ENCODE results near the gene ATAD1.
"Not testable (repeated sequence)": the region's sequence is repeated elsewhere in the genome, so short reads cannot be mapped to it uniquely, and the experiment has no call there.

ATAD1 gene

GRCh38 chr10:87865241-87865881 is 47.3 kb upstream of the ATAD1 start:
- Histone ChIP-seq H3K4me2 (ENCODE audit: insufficient read depth, low read length) (peak overlapping the region; percentile 79), H3K4me3 (ENCODE audit: low read depth in 1 of 2, low read length in 2 of 2) (peak overlapping the region; percentile 58 to 73), H2AFZ (ENCODE audit: low read depth, low read length) (no peak overlapping the region), H3K27me3 (ENCODE audit: insufficient read depth, low read length, poor library complexity) (no peaks in the 10 kb centered on the region), H3K36me3 (ENCODE audit: insufficient read depth, low read length) (peaks cover 47% of the 10 kb centered on the region), H3K9me3 (ENCODE audit: insufficient read depth, low read length, severe bottlenecking) (no peaks in the 10 kb centered on the region), H3K79me2 (ENCODE audit: insufficient read depth, low read length) (peaks cover 87% of the 10 kb centered on the region), H3K4me1 (ENCODE audit: insufficient read depth, low read length) (peaks cover 44% of the 10 kb centered on the region), H3K9ac (ENCODE audit: low read depth, low read length) (peak overlapping the region; percentile 82), H4K20me1 (ENCODE audit: insufficient read depth, low read length) (peaks cover 57% of the 10 kb centered on the region; the same call in 1 of the 2 replicates), H3K27ac (ENCODE audit: low read length) (peak overlapping the region; percentile 90)
- no peak for DNase-seq
- ATAC-seq (ENCODE audit: insufficient read depth, low read depth), result no peak
- TF ChIP-seq, protein P1, sequence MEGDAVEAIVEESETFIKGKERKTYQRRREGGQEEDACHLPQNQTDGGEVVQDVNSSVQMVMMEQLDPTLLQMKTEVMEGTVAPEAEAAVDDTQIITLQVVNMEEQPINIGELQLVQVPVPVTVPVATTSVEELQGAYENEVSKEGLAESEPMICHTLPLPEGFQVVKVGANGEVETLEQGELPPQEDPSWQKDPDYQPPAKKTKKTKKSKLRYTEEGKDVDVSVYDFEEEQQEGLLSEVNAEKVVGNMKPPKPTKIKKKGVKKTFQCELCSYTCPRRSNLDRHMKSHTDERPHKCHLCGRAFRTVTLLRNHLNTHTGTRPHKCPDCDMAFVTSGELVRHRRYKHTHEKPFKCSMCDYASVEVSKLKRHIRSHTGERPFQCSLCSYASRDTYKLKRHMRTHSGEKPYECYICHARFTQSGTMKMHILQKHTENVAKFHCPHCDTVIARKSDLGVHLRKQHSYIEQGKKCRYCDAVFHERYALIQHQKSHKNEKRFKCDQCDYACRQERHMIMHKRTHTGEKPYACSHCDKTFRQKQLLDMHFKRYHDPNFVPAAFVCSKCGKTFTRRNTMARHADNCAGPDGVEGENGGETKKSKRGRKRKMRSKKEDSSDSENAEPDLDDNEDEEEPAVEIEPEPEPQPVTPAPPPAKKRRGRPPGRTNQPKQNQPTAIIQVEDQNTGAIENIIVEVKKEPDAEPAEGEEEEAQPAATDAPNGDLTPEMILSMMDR (IDR thresholded peaks at IDR 0.05; ENCODE audit: borderline replicate concordance, extremely low read depth, low read length, poor library complexity, severe bottlenecking), result no peak
- no peak for TF ChIP-seq EZH2 (IDR thresholded peaks at IDR 0.05; ENCODE audit: borderline replicate concordance, low read depth, low read length, severe bottlenecking)

DNA sequence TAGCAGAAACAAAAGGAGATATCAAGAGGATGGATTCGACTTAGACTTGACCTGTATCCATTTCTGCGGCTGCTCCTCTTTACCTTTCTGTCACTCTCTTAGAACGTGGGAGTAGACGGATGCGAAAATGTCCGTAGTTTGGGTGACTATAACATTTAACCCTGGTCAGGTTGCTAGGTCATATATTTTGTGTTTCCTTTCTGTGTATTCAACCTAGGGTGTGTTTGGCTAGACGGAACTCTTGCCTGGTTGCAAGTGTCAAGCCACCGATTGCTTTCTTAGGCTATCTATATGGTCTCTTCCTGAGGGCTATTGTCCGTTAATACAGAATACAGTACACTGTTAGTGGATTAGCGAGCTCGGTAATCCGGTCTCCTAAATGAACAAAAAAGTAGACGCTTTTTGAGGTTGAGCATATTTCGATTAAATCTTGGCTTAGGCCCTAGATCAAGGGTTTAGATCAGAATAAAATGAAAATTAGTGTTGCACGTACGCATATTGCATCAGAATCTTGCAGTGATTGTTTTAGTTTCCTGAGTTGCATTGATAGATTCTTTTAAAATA is 46.6 kb upstream of the ATAD1 start:
- no peaks in the 10 kb centered on the region for H3K9me3 ChIP-seq (ENCODE audit: insufficient read depth, low read length, severe bottlenecking)
- H3K27ac ChIP-seq (ENCODE audit: low read length), result peak overlapping the region; percentile 90
- peaks cover 40% of the 10 kb centered on the region for H3K36me3 ChIP-seq (ENCODE audit: insufficient read depth, low read length)
- peaks cover 41% of the 10 kb centered on the region for H3K4me1 ChIP-seq (ENCODE audit: insufficient read depth, low read length)
- DNase-seq, result no peak
- H3K27me3 ChIP-seq (ENCODE audit: insufficient read depth, low read length, poor library complexity), result no peaks in the 10 kb centered on the region
- H3K9ac ChIP-seq (ENCODE audit: low read depth, low read length), result peak overlapping the region; percentile 82
- H3K4me3 ChIP-seq (ENCODE audit: low read depth in 1 of 2, low read length in 2 of 2), result peak overlapping the region; percentile 58 to 73
- no peak for ATAC-seq (ENCODE audit: insufficient read depth, low read depth)
- no peak for TF ChIP-seq EZH2 (IDR thresholded peaks at IDR 0.05; ENCODE audit: borderline replicate concordance, low read depth, low read length, severe bottlenecking)
- H3K4me2 ChIP-seq (ENCODE audit: insufficient read depth, low read length), result peak overlapping the region; percentile 79
- peaks cover 50% of the 10 kb centered on the region; the same call in 1 of the 2 replicates for H4K20me1 ChIP-seq (ENCODE audit: insufficient read depth, low read length)
- no peak overlapping the region for H2AFZ ChIP-seq (ENCODE audit: low read depth, low read length)
- peaks cover 79% of the 10 kb centered on the region for H3K79me2 ChIP-seq (ENCODE audit: insufficient read depth, low read length)

DNA sequence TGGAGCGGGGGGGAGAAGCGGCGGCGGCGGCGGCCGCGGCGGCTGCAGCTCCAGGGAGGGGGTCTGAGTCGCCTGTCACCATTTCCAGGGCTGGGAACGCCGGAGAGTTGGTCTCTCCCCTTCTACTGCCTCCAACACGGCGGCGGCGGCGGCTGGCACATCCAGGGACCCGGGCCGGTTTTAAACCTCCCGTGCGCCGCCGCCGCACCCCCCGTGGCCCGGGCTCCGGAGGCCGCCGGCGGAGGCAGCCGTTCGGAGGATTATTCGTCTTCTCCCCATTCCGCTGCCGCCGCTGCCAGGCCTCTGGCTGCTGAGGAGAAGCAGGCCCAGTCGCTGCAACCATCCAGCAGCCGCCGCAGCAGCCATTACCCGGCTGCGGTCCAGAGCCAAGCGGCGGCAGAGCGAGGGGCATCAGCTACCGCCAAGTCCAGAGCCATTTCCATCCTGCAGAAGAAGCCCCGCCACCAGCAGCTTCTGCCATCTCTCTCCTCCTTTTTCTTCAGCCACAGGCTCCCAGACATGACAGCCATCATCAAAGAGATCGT is 46.0 kb upstream of the ATAD1 start:
- Histone ChIP-seq H3K9ac (ENCODE audit: low read depth, low read length) (peak overlapping the region; percentile 82), H3K27ac (ENCODE audit: low read length) (peak overlapping the region; percentile 90), H3K36me3 (ENCODE audit: insufficient read depth, low read length) (peaks cover 35% of the 10 kb centered on the region), H3K4me1 (ENCODE audit: insufficient read depth, low read length) (peaks cover 36% of the 10 kb centered on the region), H4K20me1 (ENCODE audit: insufficient read depth, low read length) (peaks cover 46% of the 10 kb centered on the region; the same call in 1 of the 2 replicates), H3K79me2 (ENCODE audit: insufficient read depth, low read length) (peaks cover 74% of the 10 kb centered on the region), H3K4me2 (ENCODE audit: insufficient read depth, low read length) (peak overlapping the region; percentile 79), H3K4me3 (ENCODE audit: low read depth in 1 of 2, low read length in 2 of 2) (peak overlapping the region; percentile 58 to 73)
- H2AFZ ChIP-seq (ENCODE audit: low read depth, low read length); ATAC-seq (ENCODE audit: insufficient read depth, low read depth); H3K9me3 ChIP-seq (ENCODE audit: insufficient read depth, low read length, severe bottlenecking); H3K27me3 ChIP-seq (ENCODE audit: insufficient read depth, low read length, poor library complexity): not testable (repeated sequence)
- peak; percentile 48 for DNase-seq

DNA sequence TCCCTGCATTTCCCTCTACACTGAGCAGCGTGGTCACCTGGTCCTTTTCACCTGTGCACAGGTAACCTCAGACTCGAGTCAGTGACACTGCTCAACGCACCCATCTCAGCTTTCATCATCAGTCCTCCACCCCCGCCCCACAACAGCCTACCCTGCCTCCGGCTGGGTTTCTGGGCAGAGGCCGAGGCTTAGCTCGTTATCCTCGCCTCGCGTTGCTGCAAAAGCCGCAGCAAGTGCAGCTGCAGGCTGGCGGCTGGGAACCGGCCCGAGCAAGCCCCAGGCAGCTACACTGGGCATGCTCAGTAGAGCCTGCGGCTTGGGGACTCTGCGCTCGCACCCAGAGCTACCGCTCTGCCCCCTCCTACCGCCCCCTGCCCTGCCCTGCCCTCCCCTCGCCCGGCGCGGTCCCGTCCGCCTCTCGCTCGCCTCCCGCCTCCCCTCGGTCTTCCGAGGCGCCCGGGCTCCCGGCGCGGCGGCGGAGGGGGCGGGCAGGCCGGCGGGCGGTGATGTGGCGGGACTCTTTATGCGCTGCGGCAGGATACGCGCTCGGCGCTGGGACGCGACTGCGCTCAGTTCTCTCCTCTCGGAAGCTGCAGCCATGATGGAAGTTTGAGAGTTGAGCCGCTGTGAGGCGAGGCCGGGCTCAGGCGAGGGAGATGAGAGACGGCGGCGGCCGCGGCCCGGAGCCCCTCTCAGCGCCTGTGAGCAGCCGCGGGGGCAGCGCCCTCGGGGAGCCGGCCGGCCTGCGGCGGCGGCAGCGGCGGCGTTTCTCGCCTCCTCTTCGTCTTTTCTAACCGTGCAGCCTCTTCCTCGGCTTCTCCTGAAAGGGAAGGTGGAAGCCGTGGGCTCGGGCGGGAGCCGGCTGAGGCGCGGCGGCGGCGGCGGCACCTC is 45.3 kb upstream of the ATAD1 start, which contains the start of the genes KLLN and PTEN:
KLLN (minus strand) TSS at position 481 of the 891 bp plus-strand sequence. CDS start 1,046 bp downstream, outside the sequence.
PTEN (plus strand) TSS at position 573 of the 891 bp plus-strand sequence. CDS start 845 bp downstream, outside the sequence.
- peak; percentile 77 for ATAC-seq (ENCODE audit: insufficient read depth, low read depth)
- Histone ChIP-seq H3K4me1 (ENCODE audit: insufficient read depth, low read length) (peaks cover 29% of the 10 kb centered on the region), H3K9me3 (ENCODE audit: insufficient read depth, low read length, severe bottlenecking) (no peaks in the 10 kb centered on the region), H3K27ac (ENCODE audit: low read length) (peak within 1 kb of the TSS; percentile 97), H3K9ac (ENCODE audit: low read depth, low read length) (peak within 1 kb of the TSS; percentile 82), H3K27me3 (ENCODE audit: insufficient read depth, low read length, poor library complexity) (no peaks in the 10 kb centered on the region), H4K20me1 (ENCODE audit: insufficient read depth, low read length) (peaks cover 39% of the 10 kb centered on the region; the same call in 1 of the 2 replicates), H2AFZ (ENCODE audit: low read depth, low read length) (peak within 1 kb of the TSS; percentile 83), H3K36me3 (ENCODE audit: insufficient read depth, low read length) (peaks cover 28% of the 10 kb centered on the region), H3K4me2 (ENCODE audit: insufficient read depth, low read length) (peak within 1 kb of the TSS; percentile 89), H3K4me3 (ENCODE audit: low read depth in 1 of 2, low read length in 2 of 2) (peak within 1 kb of the TSS; percentile 58 to 73), H3K79me2 (ENCODE audit: insufficient read depth, low read length) (peaks cover 67% of the 10 kb centered on the region)
- no peak for TF ChIP-seq EZH2 (IDR thresholded peaks at IDR 0.05; ENCODE audit: borderline replicate concordance, low read depth, low read length, severe bottlenecking)
- TF ChIP-seq, protein P1 (IDR thresholded peaks at IDR 0.05; ENCODE audit: borderline replicate concordance, extremely low read depth, low read length, poor library complexity, severe bottlenecking), result no peak
- peak; percentile 97 for DNase-seq
